ENCODE measurements around the gene MMEL1.

- no peak for TF ChIP-seq CTCF (conservative IDR thresholded peaks at IDR 0.05)
- no peak for TF ChIP-seq ZFX (IDR thresholded peaks at IDR 0.05)
Measured at GRCh38 chr1:2640626-2641025, 7.8 kb upstream of the MMEL1 start.

Data from C4-2B (cell line).